HepG2 (cell line): ENCODE measurements around the gene RUVBL1. TPM values are rescaled to one million over a fixed set of nuclear protein-coding genes. Genes with fewer than 3 reads are reported as not detected.

Experiments used
- BRCA1 ChIP-seq: sonication (generic); formaldehyde crosslinking; IDR thresholded peaks from 2 replicates; pipeline ENCODE4 v1.4.0; 2020; ENCODE audit warnings: missing genetic modification reagents
- CCAR2 ChIP-seq: fragments of 200-400 bp; formaldehyde crosslinking; optimal IDR thresholded peaks from 2 replicates; pipeline ENCODE3; 2018; ENCODE audit warnings: low read depth, mild to moderate bottlenecking, low read length, moderate library complexity
- CREB1 ChIP-seq, 2 experiments: fragments of 450-650 bp in 1 of 2; IDR thresholded peaks; 2 replicates each; pipeline ENCODE4 v1.6.1; 2016 to 2017; ENCODE audit warnings: control low read depth in 1 of 2, mild to moderate bottlenecking in 1 of 2, missing compliant biosample characterization in 1 of 2, missing genetic modification characterization in 1 of 2
- EED ChIP-seq: sonication (generic); formaldehyde crosslinking; IDR thresholded peaks from 2 replicates; pipeline ENCODE4 v1.5.0; 2020; ENCODE audit warnings: mild to moderate bottlenecking, missing genetic modification reagents
- HNF1A ChIP-seq, 2 experiments: sonication (generic) in 1 of 2; formaldehyde crosslinking in 1 of 2; IDR thresholded peaks; 2 replicates each; pipeline versions ENCODE4 v1.4.0 to v1.6.1; 2016 to 2020; ENCODE audit warnings: borderline replicate concordance in 1 of 2, low read depth in 1 of 2, mild to moderate bottlenecking in 1 of 2, missing genetic modification reagents in 1 of 2
- IRF2 ChIP-seq: IDR thresholded peaks from 2 replicates; pipeline ENCODE4 v1.6.1; 2018; ENCODE audit warnings: missing genetic modification reagents, missing compliant biosample characterization
- JDP2 ChIP-seq: sonication (generic); formaldehyde crosslinking; IDR thresholded peaks from 2 replicates; pipeline ENCODE4 v1.8.1; 2022; ENCODE audit warnings: missing genetic modification reagents, borderline replicate concordance
- MED1 ChIP-seq: sonication (generic); formaldehyde crosslinking; IDR thresholded peaks from 2 replicates; pipeline ENCODE4 v1.4.0; 2020; ENCODE audit warnings: missing genetic modification reagents
- NR2F2 ChIP-seq: IDR thresholded peaks from 2 replicates; pipeline ENCODE4 v1.6.1; 2012; ENCODE audit warnings: low read depth, inconsistent platforms, borderline replicate concordance
- RFX1 ChIP-seq: fragments of 450-650 bp; IDR thresholded peaks from 2 replicates; pipeline ENCODE4 v1.6.1; 2017
- SIN3B ChIP-seq: fragments of 150-350 bp; IDR thresholded peaks from 2 replicates; pipeline ENCODE4 v1.6.1; 2014; ENCODE audit warnings: low read length
- SNAPC2 ChIP-seq: sonication (generic); formaldehyde crosslinking; IDR thresholded peaks from 2 replicates; pipeline ENCODE4 v1.8.1; 2022; ENCODE audit warnings: mild to moderate bottlenecking, missing genetic modification reagents
- YEATS2 ChIP-seq: sonication (generic); formaldehyde crosslinking; IDR thresholded peaks from 2 replicates; pipeline ENCODE4 v1.4.0; 2020; ENCODE audit warnings: missing genetic modification reagents, borderline replicate concordance
- ZNF205 ChIP-seq: IDR thresholded peaks from 2 replicates; pipeline ENCODE4 v1.6.1; 2018; ENCODE audit warnings: missing biosample characterization, missing genetic modification reagents
- ZNF557 ChIP-seq: sonication (generic); formaldehyde crosslinking; IDR thresholded peaks from 2 replicates; pipeline ENCODE4 v1.4.0; 2020; ENCODE audit warnings: missing genetic modification reagents
- ZNF672 ChIP-seq: sonication (generic); formaldehyde crosslinking; IDR thresholded peaks from 2 replicates; pipeline ENCODE4 v1.8.1; 2022; ENCODE audit warnings: missing genetic modification reagents
- ZZZ3 ChIP-seq: sonication (generic); formaldehyde crosslinking; IDR thresholded peaks from 2 replicates; pipeline ENCODE4 v1.4.0; 2020; ENCODE audit warnings: missing genetic modification reagents, mild to moderate bottlenecking, borderline replicate concordance
- polyA plus RNA-seq, 8 experiments: library from polyadenylated mRNA; depleted of rRNA in 3 of 8; stranded (reverse) in 7 of 8; unstranded in 1 of 8; fragments of >200 nt; fragmentation: Illumina TruSeq in 4 of 8; extraction: Trizol in 4 of 8; gene quantifications; 2 replicates each; pipeline versions ENCODE4 v1.2.1 to v1.2.3, GENCODE V29; 2011 to 2016; ENCODE audit warnings: low read depth in 4 of 8, missing spikeins in 1 of 8, mixed read lengths in 1 of 8; ENCODE audit not compliant: insufficient read depth in 1 of 8
- total RNA-seq, 5 experiments: library from RNA; depleted of rRNA; stranded (reverse); fragments of >200 nt; fragmentation: Illumina TruSeq; extraction: Trizol; gene quantifications; 2 replicates each; pipeline ENCODE4 v1.2.3, GENCODE V29; 2016; ENCODE audit warnings: low read depth in 1 of 5
- TF ChIP-seq, protein P1 (sequence below): sonication (generic); formaldehyde crosslinking; IDR thresholded peaks from 2 replicates; pipeline ENCODE4 v1.4.0; 2020; ENCODE audit warnings: low read depth, mild to moderate bottlenecking, missing genetic modification reagents
- TF ChIP-seq, protein P2 (sequence below), 2 experiments: IDR thresholded peaks; 2 replicates each; pipeline ENCODE4 v1.6.1; 2011 to 2012; ENCODE audit warnings: low read length in 2 of 2, borderline replicate concordance in 1 of 2, low read depth in 1 of 2, mild to moderate bottlenecking in 1 of 2, moderate library complexity in 1 of 2

The RUVBL1 gene
- total and polyA plus RNA-seq, 2 of the 13 experiments (the other 11 are each of a cell fraction or from before 2014, with no cell fraction given): 32.7 to 86.3 TPM

DNA sequence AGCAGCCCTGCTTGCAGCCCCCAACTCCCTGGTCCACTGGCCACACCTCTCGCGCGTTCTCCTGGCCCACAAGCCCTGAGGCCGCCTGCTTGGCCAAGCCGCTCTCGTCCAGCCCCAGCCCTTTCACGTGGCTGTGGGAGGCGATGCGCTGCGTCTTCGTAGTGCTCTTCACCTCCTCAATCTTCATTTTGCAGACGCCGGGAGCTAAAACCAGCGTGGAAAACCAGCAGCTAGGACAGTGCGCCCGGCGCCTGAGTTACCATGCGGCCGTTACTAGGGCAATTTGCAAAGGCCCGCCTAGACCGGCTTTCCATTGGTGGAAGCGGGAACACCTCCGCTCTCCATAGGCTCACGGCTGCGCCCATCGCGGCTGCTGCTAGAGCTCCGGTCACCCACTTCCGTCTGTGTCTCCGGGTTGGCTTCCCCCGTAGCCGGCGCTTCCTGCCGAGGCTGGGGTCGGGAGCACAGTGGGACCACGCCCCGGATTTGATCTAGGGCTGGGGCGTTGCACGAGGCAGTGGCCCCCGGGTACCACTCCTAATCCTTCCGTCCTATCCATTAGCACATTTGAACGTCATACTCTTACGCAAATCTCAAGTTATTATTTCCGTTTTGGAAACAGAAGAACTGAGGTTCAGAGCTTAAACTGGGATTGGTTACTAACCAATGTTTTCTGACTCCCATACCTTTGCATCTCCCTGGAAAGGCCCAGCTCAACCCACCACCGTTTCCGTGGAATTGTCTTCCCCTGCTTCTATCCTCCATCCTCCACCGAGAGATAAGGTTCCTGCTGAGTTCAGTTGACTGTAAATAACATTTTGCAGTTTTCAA lies at the start of gene RUVBL1 (continued):
- 0 out of 2 replicates have a peak, but pooled peaks have one; percentile 32 for TF ChIP-seq HNF1A (IDR thresholded peaks at IDR 0.05; ENCODE audit: low read depth)
- TF ChIP-seq HNF1A (CRISPR knock-in tag; IDR thresholded peaks at IDR 0.05; ENCODE audit: borderline replicate concordance): no peak; the same call in 1 of the 2 replicates
- peak; percentile 80 for TF ChIP-seq MED1
- peak; percentile 72 for TF ChIP-seq CREB1 (IDR thresholded peaks at IDR 0.05)
- TF ChIP-seq CREB1 (CRISPR knock-in tag; IDR thresholded peaks at IDR 0.05): peak; percentile 80
- TF ChIP-seq EED: 0 out of 2 replicates have a peak, but pooled peaks have one; percentile 67
- TF ChIP-seq BRCA1 (CRISPR knock-in tag): no peak
- peak; percentile 85 for TF ChIP-seq RFX1
- no peak for TF ChIP-seq ZNF672
- TF ChIP-seq IRF2 (CRISPR knock-in tag): peak; percentile 93
- TF ChIP-seq, protein P1, sequence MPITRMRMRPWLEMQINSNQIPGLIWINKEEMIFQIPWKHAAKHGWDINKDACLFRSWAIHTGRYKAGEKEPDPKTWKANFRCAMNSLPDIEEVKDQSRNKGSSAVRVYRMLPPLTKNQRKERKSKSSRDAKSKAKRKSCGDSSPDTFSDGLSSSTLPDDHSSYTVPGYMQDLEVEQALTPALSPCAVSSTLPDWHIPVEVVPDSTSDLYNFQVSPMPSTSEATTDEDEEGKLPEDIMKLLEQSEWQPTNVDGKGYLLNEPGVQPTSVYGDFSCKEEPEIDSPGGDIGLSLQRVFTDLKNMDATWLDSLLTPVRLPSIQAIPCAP (CRISPR knock-in tag): 0 out of 2 replicates have a peak, but pooled peaks have one; percentile 42
- TF ChIP-seq SIN3B: peak; percentile 63
- 0 out of 2 replicates have a peak, but pooled peaks have one; percentile 39 for TF ChIP-seq SNAPC2 (CRISPR knock-in tag)
- TF ChIP-seq CCAR2: no peak
- TF ChIP-seq ZNF205 (CRISPR knock-in tag): peak; percentile 62; the same call in 1 of the 2 replicates
- TF ChIP-seq NR2F2: no peak
- TF ChIP-seq, protein P2, sequence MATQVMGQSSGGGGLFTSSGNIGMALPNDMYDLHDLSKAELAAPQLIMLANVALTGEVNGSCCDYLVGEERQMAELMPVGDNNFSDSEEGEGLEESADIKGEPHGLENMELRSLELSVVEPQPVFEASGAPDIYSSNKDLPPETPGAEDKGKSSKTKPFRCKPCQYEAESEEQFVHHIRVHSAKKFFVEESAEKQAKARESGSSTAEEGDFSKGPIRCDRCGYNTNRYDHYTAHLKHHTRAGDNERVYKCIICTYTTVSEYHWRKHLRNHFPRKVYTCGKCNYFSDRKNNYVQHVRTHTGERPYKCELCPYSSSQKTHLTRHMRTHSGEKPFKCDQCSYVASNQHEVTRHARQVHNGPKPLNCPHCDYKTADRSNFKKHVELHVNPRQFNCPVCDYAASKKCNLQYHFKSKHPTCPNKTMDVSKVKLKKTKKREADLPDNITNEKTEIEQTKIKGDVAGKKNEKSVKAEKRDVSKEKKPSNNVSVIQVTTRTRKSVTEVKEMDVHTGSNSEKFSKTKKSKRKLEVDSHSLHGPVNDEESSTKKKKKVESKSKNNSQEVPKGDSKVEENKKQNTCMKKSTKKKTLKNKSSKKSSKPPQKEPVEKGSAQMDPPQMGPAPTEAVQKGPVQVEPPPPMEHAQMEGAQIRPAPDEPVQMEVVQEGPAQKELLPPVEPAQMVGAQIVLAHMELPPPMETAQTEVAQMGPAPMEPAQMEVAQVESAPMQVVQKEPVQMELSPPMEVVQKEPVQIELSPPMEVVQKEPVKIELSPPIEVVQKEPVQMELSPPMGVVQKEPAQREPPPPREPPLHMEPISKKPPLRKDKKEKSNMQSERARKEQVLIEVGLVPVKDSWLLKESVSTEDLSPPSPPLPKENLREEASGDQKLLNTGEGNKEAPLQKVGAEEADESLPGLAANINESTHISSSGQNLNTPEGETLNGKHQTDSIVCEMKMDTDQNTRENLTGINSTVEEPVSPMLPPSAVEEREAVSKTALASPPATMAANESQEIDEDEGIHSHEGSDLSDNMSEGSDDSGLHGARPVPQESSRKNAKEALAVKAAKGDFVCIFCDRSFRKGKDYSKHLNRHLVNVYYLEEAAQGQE (IDR thresholded peaks at IDR 0.05; ENCODE audit: borderline replicate concordance in 1 of 2, low read depth in 1 of 2, low read length in 2 of 2): 0 out of 4 replicates have a peak, but pooled peaks of 1 of the 2 experiments have one; percentile 30
- TF ChIP-seq ZNF557 (CRISPR knock-in tag): no peak
- TF ChIP-seq ZZZ3 (CRISPR knock-in tag): peak; percentile 23; the same call in 1 of the 2 replicates
- no peak for TF ChIP-seq JDP2 (CRISPR knock-in tag)
- peak; percentile 94 for TF ChIP-seq YEATS2
